HG02885 (cell line): ENCODE data around the gene HILPDA.
A peak's percentile ranks its signal among the peaks of the same experiment; 100 is the strongest.
"Not testable (repeated sequence)": the region's sequence is repeated elsewhere in the genome, so short reads cannot be mapped to it uniquely, and the experiment has no call there.

Source experiments
- ATAC-seq: cut with Tn5 transposase; IDR thresholded peaks from one replicate; pipeline ENCODE4 v1.9.1; 2021; ENCODE audit warnings: mild to moderate bottlenecking; ENCODE audit not compliant: unreplicated experiment, poor library complexity

The HILPDA gene

DNA sequence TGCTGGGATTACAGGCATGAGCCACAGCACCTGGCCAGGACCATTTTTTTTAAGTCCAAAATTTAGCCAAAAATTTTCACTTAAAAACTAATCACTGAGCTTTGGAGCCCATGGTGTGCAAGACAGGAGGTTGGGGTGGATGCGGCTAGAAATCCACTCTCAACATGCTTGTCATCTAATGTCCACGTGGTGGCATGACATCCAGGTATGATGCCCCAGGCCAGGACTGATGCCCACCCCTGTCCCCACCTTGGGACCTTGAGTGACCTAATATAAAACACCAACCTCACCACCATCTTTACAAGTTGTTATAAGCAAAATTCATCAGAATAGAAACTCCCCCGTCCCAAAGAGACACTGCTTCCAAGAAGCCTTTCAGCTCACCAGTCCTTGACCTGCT is 25.5 kb upstream of the HILPDA start:
- no peak for ATAC-seq

DNA sequence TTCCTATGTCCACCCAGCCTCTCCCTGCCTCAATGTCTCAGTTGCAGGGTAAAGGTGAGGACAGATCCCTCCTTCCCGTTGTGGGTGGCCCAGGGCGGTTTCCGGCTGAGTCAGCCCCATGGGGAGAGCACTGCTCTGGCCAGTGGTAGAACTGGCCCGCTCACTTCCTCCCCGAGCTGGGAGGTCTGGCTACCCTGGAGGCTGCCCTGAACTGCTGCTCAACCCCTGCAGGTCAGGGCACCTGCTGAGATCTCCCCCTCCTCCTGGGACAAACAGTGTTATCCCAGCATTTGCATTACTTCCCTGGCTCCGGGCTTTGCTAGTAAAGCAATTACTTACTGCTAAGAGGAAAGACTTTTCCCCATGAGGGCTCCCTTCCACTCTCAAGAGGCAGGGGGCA is 24.5 kb upstream of the HILPDA start:
- no peak for ATAC-seq

DNA sequence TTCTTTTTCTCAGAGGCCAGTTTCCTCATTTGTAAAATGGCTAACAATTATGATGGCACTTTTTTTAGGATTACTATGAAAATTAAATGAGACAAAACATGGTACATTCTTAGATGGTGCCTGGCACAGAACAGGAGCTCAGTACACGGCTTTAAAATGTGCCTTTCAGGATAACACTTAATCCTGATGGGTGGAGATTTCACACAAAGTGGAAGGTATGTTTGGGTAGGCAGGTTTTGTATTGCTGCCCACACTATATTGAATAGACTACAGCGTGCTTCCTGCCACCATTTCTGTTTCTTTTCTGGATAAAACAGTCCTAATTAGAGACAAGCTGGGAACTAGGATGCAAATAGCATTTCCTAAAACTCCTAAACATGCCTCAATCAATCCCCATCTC is 23.9 kb upstream of the HILPDA start:
- ATAC-seq, result no peak

DNA sequence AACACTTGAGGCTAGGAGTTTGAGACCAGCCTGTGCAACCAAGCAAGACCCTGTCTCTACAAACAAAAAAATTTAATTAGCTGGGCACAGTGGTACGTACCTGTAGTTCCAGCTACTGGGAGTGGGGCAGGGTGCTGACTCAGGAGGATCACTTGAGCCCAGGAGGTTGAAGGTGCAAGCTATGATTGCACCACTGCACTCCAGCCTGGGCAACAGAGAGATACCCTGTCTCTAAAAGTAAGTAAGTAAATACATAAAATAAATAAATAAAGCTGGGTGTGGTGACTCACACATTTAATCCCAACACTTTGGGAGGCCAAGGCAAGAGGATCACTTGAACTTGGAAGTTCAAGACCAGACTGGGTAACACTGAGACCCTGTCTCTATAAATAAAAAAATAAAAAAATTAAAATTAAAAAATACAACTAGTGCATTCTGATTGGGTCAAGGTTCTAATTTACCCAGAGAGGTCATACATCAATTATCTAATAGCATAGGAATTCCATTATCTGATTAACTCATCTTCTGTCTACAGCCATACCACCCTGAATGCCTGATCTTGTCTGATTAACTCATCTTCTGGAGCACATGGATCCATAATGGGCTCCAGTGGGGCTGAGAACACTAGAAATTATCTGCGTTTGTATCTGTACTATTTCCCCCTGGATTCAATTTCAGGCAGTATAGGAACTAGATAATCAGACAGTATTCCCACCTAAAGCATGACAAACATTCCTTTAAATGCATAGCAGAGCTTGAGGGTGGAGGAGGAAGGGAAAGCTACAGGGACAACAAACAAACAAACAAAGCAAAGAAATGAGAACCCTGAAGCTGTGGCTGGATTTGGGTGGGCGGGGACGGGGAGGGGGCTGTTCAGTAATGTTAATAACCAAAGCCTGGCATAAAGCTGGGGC is 21.0 kb upstream of the HILPDA start:
- no peak for ATAC-seq

DNA sequence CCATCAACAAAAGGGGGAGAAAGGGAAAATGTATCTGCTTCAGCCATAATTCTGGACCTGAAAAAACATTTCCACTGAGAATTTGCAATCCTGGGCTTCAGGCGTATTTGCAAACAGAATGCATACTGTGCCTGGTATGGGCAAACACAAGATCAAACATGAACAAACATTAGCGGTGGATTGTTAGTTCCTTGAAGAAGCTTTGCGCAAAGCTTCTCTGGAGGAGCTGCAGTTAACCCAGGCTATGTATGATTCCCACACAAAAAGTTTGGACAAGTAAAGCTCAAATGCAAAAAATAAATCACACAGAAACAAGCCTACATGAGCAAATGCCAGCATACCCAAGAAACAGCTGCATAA is 20.4 kb upstream of the HILPDA start:
- no peak for ATAC-seq

DNA sequence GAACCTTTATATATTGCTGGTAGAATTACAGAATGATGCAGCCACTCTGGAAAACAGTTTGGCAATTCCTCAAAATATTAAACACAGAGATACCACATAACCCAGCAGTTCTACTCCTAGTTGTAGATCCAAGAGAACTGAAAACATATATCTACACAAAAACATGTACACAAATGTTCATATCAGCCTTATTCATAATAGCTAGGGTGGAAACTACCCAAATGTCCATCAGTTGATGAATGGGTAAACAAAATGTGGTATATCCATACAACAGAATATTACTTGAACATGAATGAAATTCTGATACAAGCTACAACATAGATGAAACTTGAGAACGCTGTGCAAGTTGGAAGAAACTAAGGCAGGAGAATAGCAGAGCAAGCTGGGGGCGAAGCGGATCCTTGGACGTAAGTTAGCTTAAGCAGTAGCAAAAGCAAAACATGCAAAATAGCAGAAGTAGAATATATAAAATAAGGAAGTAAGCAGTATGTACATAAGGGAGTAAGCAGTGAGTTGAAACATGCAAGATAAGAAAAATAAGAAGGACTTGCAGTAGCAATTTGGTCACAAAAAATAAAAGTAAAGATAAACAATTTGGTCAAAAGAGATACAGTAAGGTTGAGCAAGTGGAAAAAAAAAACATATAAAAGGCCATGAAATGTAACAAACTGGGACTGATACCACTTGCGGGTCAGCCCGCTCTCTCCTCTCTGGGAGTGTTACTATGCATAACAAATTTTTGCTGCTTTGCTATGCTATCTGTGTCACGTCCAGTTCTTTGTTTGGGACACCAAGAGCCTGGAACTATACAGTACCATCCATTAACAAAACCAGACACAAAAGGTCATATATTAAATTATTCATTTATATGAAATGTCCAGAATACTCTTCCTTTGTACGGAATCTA is 18.0 kb upstream of the HILPDA start:
- peak; percentile 55 for ATAC-seq

DNA sequence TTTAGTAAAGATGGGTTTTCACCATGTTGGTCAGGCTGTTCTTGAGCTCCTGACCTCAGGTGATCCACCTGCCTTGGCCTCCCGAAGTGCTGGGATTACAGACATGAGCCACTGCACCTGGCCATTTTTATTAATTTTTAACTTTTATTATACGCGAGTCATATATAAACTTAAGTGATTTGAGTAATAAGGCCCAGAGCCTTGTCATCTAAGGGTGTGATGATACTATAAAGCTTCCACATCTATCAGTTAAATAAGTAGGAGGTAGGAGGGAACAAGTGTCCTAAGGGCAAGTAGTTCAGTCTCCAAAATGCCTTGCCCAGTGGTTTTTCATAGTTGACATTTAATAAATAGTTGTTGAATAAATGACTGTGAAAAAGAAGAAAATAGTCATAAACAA is 13.3 kb upstream of the HILPDA start:
- no peak for ATAC-seq

DNA sequence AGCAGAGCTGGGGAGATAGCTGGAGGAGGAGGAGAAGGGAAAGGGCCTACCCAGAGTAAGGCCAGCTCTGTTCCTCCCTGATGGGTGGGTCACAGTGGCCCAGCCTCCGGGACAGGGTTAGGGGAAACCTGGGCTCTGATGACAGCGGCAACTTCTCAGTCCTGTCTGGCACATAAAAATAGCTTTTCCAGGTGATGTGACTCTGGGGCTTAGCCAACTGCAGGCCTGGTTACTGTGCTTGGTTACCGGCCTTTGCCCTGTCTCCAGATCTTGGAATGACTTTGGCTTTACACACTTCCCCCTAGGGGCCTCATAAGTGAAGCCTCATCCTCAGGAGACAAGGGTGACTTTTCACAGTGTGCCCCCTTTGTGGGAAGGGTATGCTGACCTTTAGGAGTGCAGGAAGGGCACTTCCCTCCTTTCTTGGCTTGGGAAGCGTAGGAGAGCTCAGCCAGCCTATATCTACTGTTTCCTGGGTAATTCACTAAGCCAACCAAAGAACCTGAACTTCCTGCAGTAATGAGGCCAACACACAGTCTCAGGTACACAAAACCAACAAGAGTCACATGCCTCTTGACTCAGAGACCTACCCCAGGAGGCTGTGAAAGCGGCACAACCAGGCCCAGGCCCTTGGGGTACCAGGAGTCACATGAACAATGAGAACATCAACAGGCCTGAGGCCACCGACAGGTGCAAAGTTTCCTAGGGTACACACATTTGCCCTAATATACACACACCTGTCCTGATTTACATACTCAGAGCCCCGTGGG is 11.7 kb upstream of the HILPDA start:
- ATAC-seq, result no peak

DNA sequence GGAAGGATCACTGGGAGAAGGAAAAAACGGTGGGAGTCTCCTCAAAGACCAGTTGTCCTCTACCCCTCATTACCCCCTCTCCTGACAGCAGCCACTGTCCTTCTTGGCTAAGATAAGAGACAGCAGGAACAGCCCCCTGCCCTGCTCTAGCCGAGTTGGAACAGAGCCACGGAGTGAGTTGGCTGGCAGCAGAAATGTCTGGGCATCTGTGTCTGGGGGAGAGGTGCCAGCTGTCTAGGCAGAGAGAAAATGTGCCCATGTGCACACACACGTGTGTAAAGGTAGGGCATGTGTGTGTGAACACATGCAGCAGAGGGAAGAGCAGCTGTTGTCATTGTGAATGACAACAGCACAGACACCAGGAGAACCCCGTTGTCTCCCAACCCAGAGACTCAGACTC is 9.4 kb upstream of the HILPDA start:
- ATAC-seq, result no peak

DNA sequence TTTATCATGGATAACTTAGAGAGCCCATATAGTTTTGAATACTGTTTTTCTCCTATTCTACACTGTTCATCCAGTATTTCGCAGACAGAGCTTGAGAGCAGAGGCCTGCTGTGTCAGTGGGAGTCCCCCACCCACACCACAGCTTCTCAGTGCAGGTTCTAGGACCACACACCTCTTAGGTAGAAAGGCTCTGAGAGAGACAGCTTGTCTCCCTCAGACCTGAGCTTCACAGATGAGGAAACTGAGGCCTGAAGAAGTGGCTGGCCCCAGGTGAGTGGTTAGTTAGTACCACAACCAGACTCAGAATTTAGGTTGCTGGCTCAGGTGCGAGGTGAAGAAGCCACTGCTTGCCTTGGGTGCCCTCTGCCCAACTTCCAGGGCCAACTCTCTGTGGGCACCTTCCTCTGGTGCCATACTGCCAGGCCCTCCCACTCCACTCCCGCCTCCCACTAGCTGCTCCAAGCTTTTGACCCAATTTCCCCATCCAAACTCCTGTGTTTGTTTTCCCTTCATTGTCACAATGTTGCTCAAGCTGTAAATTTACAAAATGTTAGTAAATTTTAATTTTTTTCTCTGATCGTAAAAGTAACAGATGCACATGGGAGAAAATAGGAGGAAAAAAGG is 7.6 kb upstream of the HILPDA start:
- no peak for ATAC-seq

DNA sequence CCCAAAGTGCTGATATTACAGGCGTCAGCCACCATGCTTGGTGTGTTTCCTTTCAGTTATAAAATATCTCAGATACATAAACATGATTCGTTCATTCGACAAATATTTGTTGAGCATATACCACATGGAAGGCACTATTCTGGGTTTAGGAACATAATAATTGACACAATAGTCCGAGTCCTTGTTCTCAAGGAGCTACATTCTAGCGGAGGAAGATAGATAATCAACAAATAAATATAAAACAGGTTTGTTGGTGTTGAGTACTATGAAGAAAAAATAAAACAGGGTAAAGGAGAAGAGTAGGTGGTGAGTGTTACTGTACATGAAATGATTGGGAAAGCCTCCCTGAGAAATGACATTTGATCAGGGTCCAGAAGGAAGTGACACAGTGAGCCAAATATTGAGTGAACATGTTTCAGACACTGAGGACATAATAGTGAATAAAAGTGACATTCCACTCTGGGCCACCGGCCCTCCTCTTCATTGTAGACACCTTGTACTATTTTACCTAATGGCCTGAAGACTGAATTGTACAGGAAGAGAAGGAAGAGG is 6.9 kb upstream of the HILPDA start:
- no peak for ATAC-seq

DNA sequence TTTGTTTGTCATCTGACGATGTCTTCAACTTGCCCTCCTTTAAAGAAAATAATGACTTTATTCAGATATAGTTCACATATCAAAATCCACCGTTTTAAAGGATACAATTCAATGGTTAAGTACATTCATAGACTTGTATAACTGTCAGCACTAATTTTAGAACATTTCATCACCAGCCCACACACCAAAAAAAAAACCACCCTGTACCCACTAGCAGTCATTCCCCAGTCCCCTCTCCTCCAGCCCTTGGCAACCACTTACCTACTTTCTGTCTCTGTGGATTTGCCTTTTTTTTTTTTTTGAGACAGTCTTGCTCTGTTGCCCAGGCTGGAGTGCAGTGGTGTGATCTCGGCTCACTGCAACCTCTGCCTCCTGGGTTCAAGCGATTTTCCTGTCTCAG is 5.3 kb upstream of the HILPDA start:
- ATAC-seq, result no peak

DNA sequence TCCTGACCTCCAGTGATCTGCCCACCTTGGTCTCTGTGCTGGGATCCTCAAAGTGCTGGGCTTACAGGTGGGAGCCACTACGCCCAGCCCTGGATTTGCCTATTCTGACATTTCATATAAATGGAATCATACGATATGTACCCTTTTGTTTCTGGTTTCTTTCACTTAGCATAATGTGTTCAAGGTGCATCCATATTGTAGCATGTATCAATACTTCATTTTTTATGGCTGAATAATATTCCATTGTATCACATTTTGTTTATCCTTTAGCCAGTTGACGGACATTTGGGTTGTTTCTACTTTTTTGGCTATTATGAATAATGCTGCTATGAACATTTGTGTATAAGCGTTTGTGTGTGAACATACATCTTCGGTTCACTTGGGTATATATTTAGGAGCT is 4.8 kb upstream of the HILPDA start:
- ATAC-seq, result no peak

DNA sequence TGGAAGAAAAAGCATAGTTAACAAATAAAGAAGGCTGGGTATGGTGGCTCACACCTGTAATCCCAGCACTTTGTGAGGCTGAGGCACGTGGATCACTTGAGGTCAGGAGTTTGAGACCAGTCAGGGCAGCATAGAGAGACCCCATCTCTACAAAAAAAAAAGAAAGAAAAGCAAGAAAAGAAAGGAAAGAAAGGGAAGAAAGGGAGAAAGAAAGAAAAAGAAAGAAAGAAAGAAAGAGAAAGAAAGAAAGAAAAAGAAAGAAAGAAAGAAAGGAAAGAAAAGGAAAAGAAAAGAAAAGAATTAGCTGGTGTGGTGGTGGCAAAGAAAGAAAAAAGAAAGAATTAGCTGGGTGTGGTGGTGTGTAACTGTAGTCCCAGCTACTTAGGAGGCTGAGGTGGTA is 3.1 kb upstream of the HILPDA start:
- no peak for ATAC-seq

DNA sequence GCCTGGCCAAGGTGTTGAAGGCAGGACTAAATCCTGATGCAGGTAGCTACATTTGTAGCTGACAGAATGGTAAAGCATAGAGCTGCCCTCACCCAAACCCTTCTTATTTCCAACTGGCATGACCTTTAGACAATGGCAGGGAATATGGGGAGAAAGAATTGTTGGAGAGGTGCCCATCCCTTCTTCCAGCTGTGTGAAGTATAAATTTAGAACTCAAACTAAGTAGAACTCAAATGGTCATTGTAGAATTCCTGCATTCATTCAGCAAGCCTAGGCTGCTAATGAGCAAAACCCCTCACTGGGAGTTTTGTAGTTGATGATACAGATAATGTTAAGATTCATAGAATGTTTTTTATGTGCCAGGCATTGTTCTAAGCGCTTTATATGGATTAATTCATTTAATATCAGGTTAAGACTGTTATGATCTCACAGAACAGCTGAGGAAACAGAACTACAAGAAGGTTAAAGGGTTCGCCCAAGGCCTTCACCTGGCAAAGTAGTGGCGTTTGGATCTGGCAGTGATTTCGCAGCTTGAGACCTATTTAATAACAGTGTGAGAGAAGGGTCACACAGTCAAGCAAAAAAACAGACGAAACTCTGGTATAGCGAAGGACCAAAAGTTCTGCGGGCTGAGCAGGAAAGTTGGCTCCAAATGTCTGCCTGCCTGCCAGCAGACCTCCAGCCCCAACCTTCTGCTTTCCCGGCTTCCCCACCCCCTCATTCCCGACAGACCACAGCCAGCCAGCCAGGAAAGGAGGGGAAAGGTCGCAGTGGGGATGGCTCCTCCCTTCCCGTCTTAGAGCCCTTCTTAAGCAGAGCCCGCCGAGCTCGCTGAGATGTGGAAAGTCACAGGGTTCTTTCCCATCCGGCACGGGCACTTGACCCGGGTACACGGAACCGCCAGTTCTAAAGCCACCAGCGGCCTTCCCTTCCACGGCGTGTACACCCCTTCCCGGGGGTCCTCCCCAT is 1.6 kb upstream of the HILPDA start:
- ATAC-seq, result no peak

DNA sequence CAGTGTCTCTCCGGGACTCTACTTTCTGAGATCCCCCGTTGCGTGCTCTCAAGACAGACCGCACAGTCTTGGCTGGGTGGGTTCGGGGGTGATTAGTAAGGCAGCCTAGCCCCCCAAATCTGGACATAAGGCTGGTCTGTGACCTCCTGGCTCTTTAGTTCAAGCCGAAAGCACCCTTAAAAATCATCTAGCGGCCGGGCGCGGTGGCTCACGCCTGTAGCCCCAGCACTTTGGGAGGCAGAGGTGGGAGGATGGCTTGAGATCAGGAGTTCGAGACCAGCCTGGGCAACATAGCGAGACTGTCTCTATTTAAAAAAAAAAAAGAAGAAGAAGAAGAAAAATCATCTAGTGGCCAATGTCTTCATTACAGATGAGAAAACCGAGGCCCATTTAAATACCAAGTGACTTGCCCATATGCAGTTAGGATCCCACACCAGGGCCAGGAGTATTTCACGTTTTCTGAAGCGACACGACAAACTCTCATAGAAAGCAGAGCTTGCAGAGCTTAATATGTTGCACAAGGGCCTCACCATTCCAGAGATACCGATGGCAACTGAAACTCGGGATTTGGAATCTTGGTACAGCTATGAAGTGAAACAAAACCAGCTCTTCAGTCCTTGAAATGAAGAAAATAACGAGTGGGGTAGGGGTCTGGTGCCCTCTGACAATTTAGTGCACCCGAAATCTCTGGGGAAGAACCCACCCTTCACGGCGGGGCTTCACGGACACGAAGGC is 703 bp upstream of the HILPDA start:
- no peak for ATAC-seq

DNA sequence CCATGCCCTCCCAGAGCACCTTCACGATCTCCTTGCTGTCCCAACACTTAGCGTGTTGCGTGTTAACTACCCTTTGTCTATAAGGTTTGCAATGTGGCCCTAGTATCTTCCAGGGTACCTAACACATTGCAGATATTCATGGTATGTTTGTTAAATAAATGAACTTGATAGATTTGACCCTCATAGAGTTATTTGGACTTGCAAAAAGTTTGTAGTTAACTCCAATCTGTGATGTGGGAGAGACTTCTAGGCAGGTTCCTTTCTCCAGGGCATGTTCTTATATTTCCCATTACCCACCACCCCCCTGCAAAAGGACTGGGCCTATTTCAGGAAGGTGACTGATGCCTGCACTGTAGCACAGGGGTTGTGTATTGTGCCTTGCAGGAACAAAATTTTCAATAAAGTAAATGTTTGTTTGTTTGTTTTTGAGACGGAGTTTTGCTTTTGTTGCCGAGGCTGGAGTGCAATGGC is 612 bp downstream of the HILPDA start:
- ATAC-seq, result no peak

DNA sequence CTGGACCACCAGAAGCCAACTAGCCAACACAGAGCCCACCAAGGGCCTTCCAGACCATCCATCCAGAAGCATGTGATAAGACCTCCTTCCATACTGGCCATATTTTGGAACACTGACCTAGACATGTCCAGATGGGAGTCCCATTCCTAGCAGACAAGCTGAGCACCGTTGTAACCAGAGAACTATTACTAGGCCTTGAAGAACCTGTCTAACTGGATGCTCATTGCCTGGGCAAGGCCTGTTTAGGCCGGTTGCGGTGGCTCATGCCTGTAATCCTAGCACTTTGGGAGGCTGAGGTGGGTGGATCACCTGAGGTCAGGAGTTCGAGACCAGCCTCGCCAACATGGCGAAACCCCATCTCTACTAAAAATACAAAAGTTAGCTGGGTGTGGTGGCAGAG is 1.7 kb downstream of the HILPDA start:
- ATAC-seq, result not testable (repeated sequence)
